ENCODE measurements around the gene PPARG. TPM values are rescaled to one million over a fixed set of nuclear protein-coding genes. Genes with fewer than 3 reads are reported as not detected.
A peak's percentile ranks its signal among the peaks of the same experiment; 100 is the strongest.

PPARG gene
- total and polyA plus RNA-seq, 2 of the 13 experiments (the other 11 are each of a cell fraction or from before 2014, with no cell fraction given): 13.9 to 58.3 TPM

DNA sequence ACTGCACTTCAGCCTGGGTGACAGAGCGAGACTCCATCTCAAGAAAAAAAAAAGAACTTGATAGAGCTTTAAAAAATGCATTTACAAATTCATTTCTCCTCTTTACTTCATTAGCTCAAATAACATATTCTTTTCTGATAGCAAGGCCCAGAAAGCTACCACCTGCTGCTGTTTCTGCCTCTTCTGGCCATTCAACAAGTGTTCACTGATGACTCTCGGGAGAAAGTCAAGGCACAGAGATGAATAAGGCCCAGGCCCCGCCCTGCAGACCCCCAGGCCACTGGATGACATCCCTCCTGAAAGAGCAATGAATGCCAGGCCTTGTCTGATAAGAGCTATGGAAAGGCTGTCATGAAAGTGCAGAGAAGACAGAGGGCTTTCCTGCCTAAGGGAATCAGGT is 181.8 kb downstream of the PPARG start:
- Histone ChIP-seq H3K79me2 (ENCODE audit: insufficient read depth, low read length) (no peaks in the 10 kb centered on the region), H3K4me3 (replicated peaks in 1 of 3; ENCODE audit: insufficient read depth in 1 of 3, low read depth in 2 of 3, low read length in 3 of 3) (no peak overlapping the region), H3K9ac (ENCODE audit: insufficient read depth, low read depth, low read length) (no peak overlapping the region), H3K27ac (ENCODE audit: extremely low read length, insufficient read depth, low read length) (no peak overlapping the region), H3K4me1 (ENCODE audit: insufficient read depth, low read length) (peaks cover 22% of the 10 kb centered on the region), H3K9me3 (ENCODE audit: low read length) (no peaks in the 10 kb centered on the region), H3K36me3 (replicated peaks in 1 of 2; ENCODE audit: control insufficient read depth in 1 of 2, insufficient read depth in 2 of 2, low read length in 2 of 2) (no peaks in the 10 kb centered on the region), H4K20me1 (ENCODE audit: insufficient read depth, low read length) (no peaks in the 10 kb centered on the region), H3K4me2 (ENCODE audit: low read depth, low read length) (no peak overlapping the region), H2AFZ (ENCODE audit: low read length) (no peak overlapping the region), H3K27me3 (ENCODE audit: control insufficient read depth in 1 of 2, insufficient read depth in 2 of 2, low read length in 2 of 2) (no peaks in the 10 kb centered on the region)
- in situ Hi-C loops (cut with HindIII; ENCODE audit: extremely low pct_ligation_motif_present, low pct_unique_long_range_greater_than_20kb) (no loop called here), intact Hi-C loops (cut with micrococcal nuclease; ENCODE audit: unreplicated experiment) (no loop called here)
- ChIA-PET CTCF (ENCODE audit: low intra/inter-chr PET ratio, low total read pairs) (no interaction called here), POLR2A (interaction anchor here (1.3 to 1.4 kb wide), 2 partner anchors 9 to 14 kb away, joined by 4 read pairs; partner anchors contain the start of gene TSEN2)
- no TSS peak for BruUV-seq (replicated peaks)
- 98% methylated on average over 3 of the region's 3 CpGs for WGBS (ENCODE audit: low lambda C conversion rate)
- no peak for ATAC-seq
- DNase-seq (ENCODE audit: low spot score): no peak
- FAIRE-seq: no peak
- TF ChIP-seq CBFB (CRISPR knock-in tag; IDR thresholded peaks at IDR 0.05) (no peak), MBNL3 (CRISPR knock-in tag; conservative IDR thresholded peaks at IDR 0.05) (no peak)

DNA sequence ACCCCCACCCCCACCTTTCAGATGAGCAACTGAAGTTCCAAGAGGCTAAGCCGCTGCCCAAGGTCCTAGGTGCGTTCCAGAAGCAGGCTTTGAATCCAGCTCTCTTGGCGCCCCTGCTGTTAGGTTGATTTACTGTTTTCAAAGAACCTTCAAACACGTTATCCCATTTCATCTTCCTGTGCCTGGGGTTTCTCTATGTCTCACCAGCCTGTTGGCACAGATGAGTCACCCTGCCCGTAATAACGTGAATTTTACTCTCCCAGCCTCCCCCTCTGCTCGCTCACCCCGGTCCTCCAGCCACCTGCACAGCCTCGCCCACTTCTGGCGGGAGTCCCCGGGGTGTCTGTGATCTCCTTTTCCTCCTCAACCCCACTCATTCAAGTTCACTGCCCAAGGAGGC is 182.4 kb downstream of the PPARG start:
- Histone ChIP-seq H3K36me3 (replicated peaks in 1 of 2; ENCODE audit: control insufficient read depth in 1 of 2, insufficient read depth in 2 of 2, low read length in 2 of 2) (no peaks in the 10 kb centered on the region), H3K27me3 (ENCODE audit: control insufficient read depth in 1 of 2, insufficient read depth in 2 of 2, low read length in 2 of 2) (no peaks in the 10 kb centered on the region), H4K20me1 (ENCODE audit: insufficient read depth, low read length) (no peaks in the 10 kb centered on the region), H3K27ac (ENCODE audit: extremely low read length, insufficient read depth, low read length) (no peak overlapping the region), H3K4me3 (replicated peaks in 1 of 3; ENCODE audit: insufficient read depth in 1 of 3, low read depth in 2 of 3, low read length in 3 of 3) (no peak overlapping the region), H3K9ac (ENCODE audit: insufficient read depth, low read depth, low read length) (no peak overlapping the region), H3K4me2 (ENCODE audit: low read depth, low read length) (no peak overlapping the region), H2AFZ (ENCODE audit: low read length) (no peak overlapping the region), H3K79me2 (ENCODE audit: insufficient read depth, low read length) (no peaks in the 10 kb centered on the region), H3K4me1 (ENCODE audit: insufficient read depth, low read length) (peaks cover 27% of the 10 kb centered on the region), H3K9me3 (ENCODE audit: low read length) (no peaks in the 10 kb centered on the region)
- DNase-seq (ENCODE audit: low spot score): peak; percentile 36
- in situ Hi-C loops (cut with HindIII; ENCODE audit: extremely low pct_ligation_motif_present, low pct_unique_long_range_greater_than_20kb): no loop called here
- WGBS (ENCODE audit: low lambda C conversion rate): 63% methylated on average over 11 of the region's 11 CpGs
- CTCF ChIA-PET (ENCODE audit: low intra/inter-chr PET ratio, low total read pairs): no interaction called here
- ATAC-seq: peak; percentile 38; the same call in 2 of the 3 replicates
- no TSS peak for BruUV-seq (replicated peaks)
- FAIRE-seq: peak; percentile 15
- intact Hi-C loops (cut with micrococcal nuclease; ENCODE audit: unreplicated experiment): no loop called here
- POLR2A ChIA-PET: interaction anchor here (1.3 kb wide), 1 partner anchor 13 kb away, joined by 4 read pairs; the partner anchor contains the start of gene TSEN2
- TF ChIP-seq, protein P1, sequence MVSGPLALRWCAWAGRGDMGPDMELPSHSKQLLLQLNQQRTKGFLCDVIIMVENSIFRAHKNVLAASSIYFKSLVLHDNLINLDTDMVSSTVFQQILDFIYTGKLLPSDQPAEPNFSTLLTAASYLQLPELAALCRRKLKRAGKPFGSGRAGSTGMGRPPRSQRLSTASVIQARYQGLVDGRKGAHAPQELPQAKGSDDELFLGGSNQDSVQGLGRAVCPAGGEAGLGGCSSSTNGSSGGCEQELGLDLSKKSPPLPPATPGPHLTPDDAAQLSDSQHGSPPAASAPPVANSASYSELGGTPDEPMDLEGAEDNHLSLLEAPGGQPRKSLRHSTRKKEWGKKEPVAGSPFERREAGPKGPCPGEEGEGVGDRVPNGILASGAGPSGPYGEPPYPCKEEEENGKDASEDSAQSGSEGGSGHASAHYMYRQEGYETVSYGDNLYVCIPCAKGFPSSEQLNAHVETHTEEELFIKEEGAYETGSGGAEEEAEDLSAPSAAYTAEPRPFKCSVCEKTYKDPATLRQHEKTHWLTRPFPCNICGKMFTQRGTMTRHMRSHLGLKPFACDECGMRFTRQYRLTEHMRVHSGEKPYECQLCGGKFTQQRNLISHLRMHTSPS (CRISPR knock-in tag; IDR thresholded peaks at IDR 0.05; ENCODE audit: low read depth): peak; percentile 56; the same call in 1 of the 2 replicates
- TF ChIP-seq, protein P2, sequence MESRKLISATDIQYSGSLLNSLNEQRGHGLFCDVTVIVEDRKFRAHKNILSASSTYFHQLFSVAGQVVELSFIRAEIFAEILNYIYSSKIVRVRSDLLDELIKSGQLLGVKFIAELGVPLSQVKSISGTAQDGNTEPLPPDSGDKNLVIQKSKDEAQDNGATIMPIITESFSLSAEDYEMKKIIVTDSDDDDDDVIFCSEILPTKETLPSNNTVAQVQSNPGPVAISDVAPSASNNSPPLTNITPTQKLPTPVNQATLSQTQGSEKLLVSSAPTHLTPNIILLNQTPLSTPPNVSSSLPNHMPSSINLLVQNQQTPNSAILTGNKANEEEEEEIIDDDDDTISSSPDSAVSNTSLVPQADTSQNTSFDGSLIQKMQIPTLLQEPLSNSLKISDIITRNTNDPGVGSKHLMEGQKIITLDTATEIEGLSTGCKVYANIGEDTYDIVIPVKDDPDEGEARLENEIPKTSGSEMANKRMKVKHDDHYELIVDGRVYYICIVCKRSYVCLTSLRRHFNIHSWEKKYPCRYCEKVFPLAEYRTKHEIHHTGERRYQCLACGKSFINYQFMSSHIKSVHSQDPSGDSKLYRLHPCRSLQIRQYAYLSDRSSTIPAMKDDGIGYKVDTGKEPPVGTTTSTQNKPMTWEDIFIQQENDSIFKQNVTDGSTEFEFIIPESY (CRISPR knock-in tag; IDR thresholded peaks at IDR 0.05): 0 out of 2 replicates have a peak, but pooled peaks have one; percentile 53
- TF ChIP-seq STAG1 (CRISPR knock-in tag; IDR thresholded peaks at IDR 0.05) (peak; percentile 27; the same call in 1 of the 2 replicates), RARA (CRISPR knock-in tag; IDR thresholded peaks at IDR 0.05) (0 out of 2 replicates have a peak, but pooled peaks have one; percentile 18), FOSL2 (CRISPR knock-in tag; IDR thresholded peaks at IDR 0.05) (peak; percentile 70), GFI1 (CRISPR knock-in tag; IDR thresholded peaks at IDR 0.05; ENCODE audit: borderline replicate concordance) (no peak), ZNF713 (CRISPR knock-in tag; IDR thresholded peaks at IDR 0.05) (no peak)
- TF ChIP-seq, protein P3, sequence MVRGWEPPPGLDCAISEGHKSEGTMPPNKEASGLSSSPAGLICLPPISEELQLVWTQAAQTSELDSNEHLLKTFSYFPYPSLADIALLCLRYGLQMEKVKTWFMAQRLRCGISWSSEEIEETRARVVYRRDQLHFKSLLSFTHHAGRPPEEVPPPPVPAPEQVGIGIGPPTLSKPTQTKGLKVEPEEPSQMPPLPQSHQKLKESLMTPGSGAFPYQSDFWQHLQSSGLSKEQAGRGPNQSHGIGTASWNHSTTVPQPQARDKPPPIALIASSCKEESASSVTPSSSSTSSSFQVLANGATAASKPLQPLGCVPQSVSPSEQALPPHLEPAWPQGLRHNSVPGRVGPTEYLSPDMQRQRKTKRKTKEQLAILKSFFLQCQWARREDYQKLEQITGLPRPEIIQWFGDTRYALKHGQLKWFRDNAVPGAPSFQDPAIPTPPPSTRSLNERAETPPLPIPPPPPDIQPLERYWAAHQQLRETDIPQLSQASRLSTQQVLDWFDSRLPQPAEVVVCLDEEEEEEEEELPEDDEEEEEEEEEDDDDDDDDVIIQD (CRISPR knock-in tag; IDR thresholded peaks at IDR 0.05; ENCODE audit: low read depth): 0 out of 2 replicates have a peak, but pooled peaks have one; percentile 13

All from HepG2 (cell line).